Measurements from ENCODE around the gene PTPRN2.

PTPRN2 gene

DNA sequence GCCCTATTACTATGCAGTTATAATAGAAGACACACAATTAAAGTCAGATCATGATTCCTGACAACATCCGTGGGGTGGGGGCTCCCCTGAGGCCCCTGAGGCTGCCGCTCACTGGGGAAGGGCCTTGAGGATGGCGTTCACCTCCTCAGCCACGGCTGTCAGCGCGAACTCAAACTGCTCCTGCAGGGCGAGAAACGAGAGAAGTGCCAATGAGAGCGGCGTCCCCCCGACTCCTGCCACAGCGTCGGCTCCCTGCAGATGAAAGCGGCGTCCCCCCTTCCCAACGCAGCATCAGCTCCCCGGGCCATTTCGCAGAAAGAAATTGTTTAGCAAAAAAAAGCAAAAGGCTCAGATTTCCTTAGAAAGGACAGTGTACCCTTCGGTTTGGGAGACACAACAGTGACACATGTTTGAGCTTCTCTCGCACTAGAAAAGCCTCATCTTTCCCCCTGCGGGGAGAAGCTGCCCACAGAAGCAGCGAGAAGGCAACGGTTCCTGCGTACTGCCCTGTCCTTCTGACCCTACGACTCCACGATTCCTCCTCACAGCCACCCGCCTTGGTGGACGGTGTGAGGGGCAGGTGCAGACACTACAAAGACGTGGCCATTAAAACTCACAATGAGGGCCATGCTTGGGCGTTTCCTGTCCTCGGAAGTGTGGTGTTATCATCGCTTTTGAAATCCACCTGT, 1046.9 kb downstream of the PTPRN2 start:
- no peak for DNase-seq (ENCODE audit: low read depth)
- no peak overlapping the region for H3K4me3 ChIP-seq (ENCODE audit: low read depth, low read length)
- TF ChIP-seq CTCF (IDR thresholded peaks at IDR 0.05; ENCODE audit: control insufficient read depth, extremely low read depth, insufficient read depth): no peak

DNA sequence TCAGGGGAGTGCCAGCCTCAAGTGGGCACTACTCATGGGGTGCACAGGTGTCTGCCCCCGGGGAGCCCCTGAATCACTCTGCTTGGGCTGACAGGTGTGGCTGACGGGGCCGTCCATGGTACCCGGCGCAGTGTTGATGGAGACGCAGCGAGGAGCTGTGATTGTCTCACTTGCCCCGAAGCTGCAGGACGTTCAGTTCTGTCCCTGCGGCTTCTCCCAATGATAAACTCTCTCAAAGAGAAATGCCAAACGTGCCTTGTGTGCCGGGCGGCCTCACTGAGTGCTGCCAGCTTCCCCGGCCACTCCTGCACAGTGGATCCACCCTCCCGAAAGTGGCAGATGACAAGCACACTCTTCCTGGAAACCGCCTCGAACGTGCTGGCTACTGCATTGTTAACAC, 1047.6 kb downstream of the PTPRN2 start:
- H3K4me3 ChIP-seq (ENCODE audit: low read depth, low read length): no peak overlapping the region

GRCh38 chr7:157539521-157539920, 1048.1 kb downstream of the PTPRN2 start:
- no peak overlapping the region for H3K4me3 ChIP-seq (ENCODE audit: low read depth, low read length)
- no peak for DNase-seq (ENCODE audit: low read depth)
- TF ChIP-seq CTCF (IDR thresholded peaks at IDR 0.05; ENCODE audit: control insufficient read depth, extremely low read depth, insufficient read depth): no peak

More for the DNA sequence above, 1047.6 kb downstream of the PTPRN2 start:
- no peak for DNase-seq (ENCODE audit: low read depth)
- TF ChIP-seq CTCF (IDR thresholded peaks at IDR 0.05; ENCODE audit: control insufficient read depth, extremely low read depth, insufficient read depth): no peak

DNA sequence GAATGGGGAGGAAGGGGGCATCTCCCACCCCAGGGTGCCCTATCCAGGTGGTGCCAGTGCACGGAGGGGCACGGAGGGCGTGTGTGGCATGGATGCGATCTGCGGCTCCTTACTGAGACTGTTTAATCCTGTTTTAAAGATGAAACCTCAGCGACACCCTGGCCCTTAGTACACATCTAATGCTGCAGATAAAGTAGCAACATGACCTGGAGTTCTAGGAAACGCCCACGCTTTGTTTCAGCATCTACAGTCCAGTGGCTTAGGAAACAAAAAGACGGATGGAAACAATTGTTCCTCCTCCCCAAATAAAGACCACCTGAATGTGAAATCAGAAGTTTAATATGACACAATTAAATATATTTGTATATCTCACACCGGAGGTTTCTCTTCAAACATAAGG, 1048.9 kb downstream of the PTPRN2 start:
- no peak overlapping the region for H3K4me3 ChIP-seq (ENCODE audit: low read depth, low read length)
- no peak for DNase-seq (ENCODE audit: low read depth)
- no peak for TF ChIP-seq CTCF (IDR thresholded peaks at IDR 0.05; ENCODE audit: control insufficient read depth, extremely low read depth, insufficient read depth)

- no peak for DNase-seq (ENCODE audit: low read depth)
- no peak for TF ChIP-seq CTCF (IDR thresholded peaks at IDR 0.05; ENCODE audit: control insufficient read depth, extremely low read depth, insufficient read depth)
- H3K4me3 ChIP-seq (ENCODE audit: low read depth, low read length): no peak overlapping the region
Measured at GRCh38 chr7:157538321-157538720, 1049.3 kb downstream of the PTPRN2 start.

GRCh38 chr7:157537056-157537455, 1050.6 kb downstream of the PTPRN2 start:
- no peak overlapping the region for H3K4me3 ChIP-seq (ENCODE audit: low read depth, low read length)
- DNase-seq (ENCODE audit: low read depth): no peak
- TF ChIP-seq CTCF (IDR thresholded peaks at IDR 0.05; ENCODE audit: control insufficient read depth, extremely low read depth, insufficient read depth): no peak

DNA sequence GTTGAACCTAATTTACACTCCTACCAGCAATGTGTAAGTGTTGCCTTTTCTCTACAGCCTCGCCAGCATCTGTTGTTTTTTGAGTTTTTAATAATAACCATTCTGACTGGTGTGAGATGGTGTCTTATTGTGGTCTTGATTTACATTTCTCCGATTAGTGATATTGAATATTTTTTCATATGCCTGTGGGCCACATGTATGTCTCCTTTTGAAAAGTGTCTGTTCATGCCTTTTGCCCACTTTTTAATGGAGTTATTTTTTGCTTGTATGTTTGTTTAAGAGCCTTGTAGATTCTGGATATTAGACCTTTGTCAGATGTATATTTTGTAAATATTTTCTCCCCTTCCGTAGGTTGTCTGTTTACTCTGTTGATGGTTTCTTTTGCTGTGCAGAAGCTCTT, 1055.6 kb downstream of the PTPRN2 start:
- no peak overlapping the region for H3K4me3 ChIP-seq (ENCODE audit: low read depth, low read length)
- no peak for TF ChIP-seq CTCF (IDR thresholded peaks at IDR 0.05; ENCODE audit: control insufficient read depth, extremely low read depth, insufficient read depth)
- no peak for DNase-seq (ENCODE audit: low read depth)

Measured in LNCaP clone FGC (cell line).